IPS-NIHi11 (cell line): ENCODE data around the gene TEX22.

Experiments
- DNase-seq: peaks from one replicate; pipeline ENCODE4 v3.0.0; 2012; ENCODE audit warnings: mixed read lengths, low spot score

The TEX22 gene

GRCh38 chr14:105420974-105421674, 22.8 kb downstream of the TEX22 start:
- peak; percentile 39 for DNase-seq

- no peak for DNase-seq
These were observed 23.6 kb downstream of the TEX22 start for GRCh38 chr14:105421723-105422615.

GRCh38 chr14:105422695-105423487, 24.6 kb downstream of the TEX22 start:
- DNase-seq = no peak

- no peak for DNase-seq
These were observed 25.3 kb downstream of the TEX22 start for GRCh38 chr14:105423488-105424195.

- DNase-seq = no peak
These were observed 26.5 kb downstream of the TEX22 start for GRCh38 chr14:105424861-105425260.

GRCh38 chr14:105425823-105426247, 27.5 kb downstream of the TEX22 start:
- DNase-seq = no peak

GRCh38 chr14:105426416-105427130, 28.2 kb downstream of the TEX22 start:
- no peak for DNase-seq

GRCh38 chr14:105427412-105427811, 29.1 kb downstream of the TEX22 start:
- DNase-seq = no peak

- no peak for DNase-seq
These were observed 29.7 kb downstream of the TEX22 start for GRCh38 chr14:105427936-105428485.

- no peak for DNase-seq
These were observed 31.7 kb downstream of the TEX22 start for GRCh38 chr14:105430042-105430441.

- DNase-seq = peak; percentile 18
These were observed 32.2 kb downstream of the TEX22 start for GRCh38 chr14:105430565-105430964.

GRCh38 chr14:105431256-105431655, 32.9 kb downstream of the TEX22 start:
- no peak for DNase-seq

GRCh38 chr14:105432657-105433056, 34.3 kb downstream of the TEX22 start:
- peak; percentile 19 for DNase-seq

- DNase-seq = peak; percentile 32
These were observed 34.8 kb downstream of the TEX22 start for GRCh38 chr14:105433161-105433605.

GRCh38 chr14:105436402-105436801, 38.1 kb downstream of the TEX22 start:
- no peak for DNase-seq

GRCh38 chr14:105436891-105437722, 38.8 kb downstream of the TEX22 start:
- no peak for DNase-seq

GRCh38 chr14:105437723-105438500, 39.6 kb downstream of the TEX22 start:
- no peak for DNase-seq

GRCh38 chr14:105439179-105439578, 40.8 kb downstream of the TEX22 start:
- no peak for DNase-seq
